Neutrophil (primary cell): ENCODE results near the gene LRMDA.

Experiments
- H3K27ac ChIP-seq: fragments of 200-600 bp; sonication (generic); 2 replicates; pipeline ENCODE4 v1.5.1; 2016; ENCODE audit warnings: mild to moderate bottlenecking, moderate library complexity
- H3K27me3 ChIP-seq: fragments of 200-600 bp; sonication (generic); 2 replicates; pipeline ENCODE4 v1.6.0; 2016; ENCODE audit warnings: mild to moderate bottlenecking
- H3K36me3 ChIP-seq: fragments of 200-600 bp; sonication (generic); 2 replicates; pipeline ENCODE4 v1.5.1; 2017
- H3K4me1 ChIP-seq, 2 experiments: fragments of 200-600 bp in 1 of 2; sonication (generic) in 1 of 2; 1 replicate in 1 of 2; 2 replicates in 1 of 2; pipeline versions ENCODE4 v1.5.1 to v1.6.1; 2013 to 2016; ENCODE audit warnings: low read depth in 1 of 2, low read length in 1 of 2, mild to moderate bottlenecking in 1 of 2, moderate library complexity in 1 of 2; ENCODE audit not compliant: control insufficient read depth in 1 of 2, insufficient read depth in 1 of 2
- H3K4me3 ChIP-seq, 2 experiments: fragments of 200-600 bp in 1 of 2; sonication (generic) in 1 of 2; 1 replicate in 1 of 2; 2 replicates in 1 of 2; pipeline ENCODE4 v1.5.1; 2013 to 2016; ENCODE audit warnings: low read depth in 1 of 2, low read length in 1 of 2, mild to moderate bottlenecking in 1 of 2, moderate library complexity in 1 of 2
- H3K9me3 ChIP-seq: fragments of 200-600 bp; sonication (generic); 2 replicates; pipeline ENCODE4 v1.5.1; 2016
- TF ChIP-seq, protein P1 (sequence below): fragments of 200-600 bp; sonication (generic); IDR thresholded peaks from 2 replicates; pipeline ENCODE4 v1.5.1; 2016; ENCODE audit warnings: antibody characterized with exemption

The LRMDA gene

DNA sequence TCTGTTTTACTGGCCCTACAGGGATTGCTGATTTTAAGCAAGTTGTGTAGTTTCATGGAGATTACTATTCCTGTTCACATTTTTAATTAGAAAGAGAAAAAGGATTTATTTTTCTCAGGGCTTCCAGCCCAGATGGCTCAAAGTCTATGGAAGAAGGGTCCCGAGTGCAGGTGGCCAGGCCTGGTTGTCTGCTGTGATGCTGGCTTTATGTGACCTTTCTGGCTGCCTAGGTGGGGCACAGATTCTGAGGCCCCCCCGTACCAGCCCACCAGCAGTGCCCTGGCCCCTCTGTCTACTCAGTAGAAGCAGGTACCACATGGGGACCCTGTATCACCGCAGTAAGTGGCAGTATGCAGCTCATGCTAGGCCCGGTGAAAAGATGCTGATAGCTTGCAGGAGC, 426.5 kb downstream of the LRMDA start:
- TF ChIP-seq, protein P1, sequence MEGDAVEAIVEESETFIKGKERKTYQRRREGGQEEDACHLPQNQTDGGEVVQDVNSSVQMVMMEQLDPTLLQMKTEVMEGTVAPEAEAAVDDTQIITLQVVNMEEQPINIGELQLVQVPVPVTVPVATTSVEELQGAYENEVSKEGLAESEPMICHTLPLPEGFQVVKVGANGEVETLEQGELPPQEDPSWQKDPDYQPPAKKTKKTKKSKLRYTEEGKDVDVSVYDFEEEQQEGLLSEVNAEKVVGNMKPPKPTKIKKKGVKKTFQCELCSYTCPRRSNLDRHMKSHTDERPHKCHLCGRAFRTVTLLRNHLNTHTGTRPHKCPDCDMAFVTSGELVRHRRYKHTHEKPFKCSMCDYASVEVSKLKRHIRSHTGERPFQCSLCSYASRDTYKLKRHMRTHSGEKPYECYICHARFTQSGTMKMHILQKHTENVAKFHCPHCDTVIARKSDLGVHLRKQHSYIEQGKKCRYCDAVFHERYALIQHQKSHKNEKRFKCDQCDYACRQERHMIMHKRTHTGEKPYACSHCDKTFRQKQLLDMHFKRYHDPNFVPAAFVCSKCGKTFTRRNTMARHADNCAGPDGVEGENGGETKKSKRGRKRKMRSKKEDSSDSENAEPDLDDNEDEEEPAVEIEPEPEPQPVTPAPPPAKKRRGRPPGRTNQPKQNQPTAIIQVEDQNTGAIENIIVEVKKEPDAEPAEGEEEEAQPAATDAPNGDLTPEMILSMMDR, result no peak
- H3K27ac ChIP-seq, result no peak overlapping the region
- H3K4me3 ChIP-seq, result no peak overlapping the region
- H3K27me3 ChIP-seq, result no peaks in the 10 kb centered on the region
- H3K9me3 ChIP-seq, result no peaks in the 10 kb centered on the region
- H3K36me3 ChIP-seq, result no peaks in the 10 kb centered on the region
- no peaks in the 10 kb centered on the region for H3K4me1 ChIP-seq

DNA sequence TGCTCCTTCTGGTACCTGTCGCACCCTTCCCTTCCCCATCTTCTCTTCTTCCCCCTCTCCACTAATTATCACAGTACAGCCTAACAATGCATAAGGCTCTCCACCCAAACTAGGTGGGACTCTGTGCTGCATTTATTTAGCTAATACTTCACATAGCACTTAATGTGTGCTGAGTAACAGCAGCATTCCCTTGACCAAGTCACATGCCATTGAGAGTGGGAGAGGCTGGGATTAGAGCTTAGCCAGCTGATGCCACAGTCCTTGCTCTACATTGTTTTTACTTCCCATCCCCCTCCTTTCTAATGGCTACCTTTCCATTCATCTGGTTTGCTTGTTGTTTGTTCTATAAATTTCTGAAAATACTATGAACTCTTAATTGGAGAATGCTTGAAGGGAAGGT, 426.9 kb downstream of the LRMDA start:
- H3K4me1 ChIP-seq, result no peaks in the 10 kb centered on the region
- no peak overlapping the region for H3K4me3 ChIP-seq
- H3K9me3 ChIP-seq, result no peaks in the 10 kb centered on the region
- no peak overlapping the region for H3K27ac ChIP-seq
- H3K36me3 ChIP-seq, result no peaks in the 10 kb centered on the region
- no peaks in the 10 kb centered on the region for H3K27me3 ChIP-seq
- TF ChIP-seq, protein P1, result no peak

DNA sequence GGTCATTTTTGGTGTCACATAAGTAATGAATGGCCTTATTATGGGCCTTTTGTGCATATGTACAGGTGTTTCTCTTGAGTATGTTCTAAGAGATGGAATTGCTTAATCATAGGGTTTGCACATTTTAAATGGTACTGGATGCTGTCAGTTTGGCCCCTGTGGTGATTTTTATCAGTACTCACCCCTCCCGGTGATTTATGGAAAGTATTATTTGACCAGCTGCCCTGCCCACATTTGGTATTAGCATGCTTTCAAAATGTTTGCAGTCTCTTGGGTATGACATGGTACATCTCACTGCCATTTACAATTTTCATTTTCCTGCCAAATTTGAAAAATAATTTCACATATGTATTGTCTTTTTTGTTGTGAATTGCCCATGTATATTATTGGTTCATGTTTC, 427.7 kb downstream of the LRMDA start:
- Histone ChIP-seq H3K4me1 (no peaks in the 10 kb centered on the region), H3K27ac (no peak overlapping the region), H3K9me3 (no peaks in the 10 kb centered on the region), H3K36me3 (no peaks in the 10 kb centered on the region), H3K4me3 (no peak overlapping the region), H3K27me3 (no peaks in the 10 kb centered on the region)
- TF ChIP-seq, protein P1, result no peak

DNA sequence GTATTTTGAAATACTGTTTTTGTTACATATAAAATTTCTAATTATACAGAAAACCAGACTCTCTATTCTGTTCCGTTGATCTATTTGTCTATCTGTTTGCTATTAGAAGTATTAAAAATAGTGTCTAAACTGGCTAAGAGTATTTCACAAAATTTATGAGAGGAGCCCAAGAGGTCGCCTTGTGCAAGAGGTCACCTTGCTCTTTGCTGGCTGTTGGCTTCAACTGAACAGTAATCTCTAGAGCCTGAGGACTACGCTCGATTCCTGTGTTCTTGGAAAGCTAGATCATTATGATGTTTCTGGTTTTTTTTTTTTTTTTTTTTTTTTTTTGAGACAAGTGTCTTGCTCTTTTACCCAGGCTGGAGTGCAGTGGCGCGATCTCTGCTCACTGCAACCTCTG, 428.6 kb downstream of the LRMDA start:
- H3K9me3 ChIP-seq, result no peaks in the 10 kb centered on the region
- H3K27ac ChIP-seq, result no peak overlapping the region
- H3K4me1 ChIP-seq, result no peaks in the 10 kb centered on the region
- no peaks in the 10 kb centered on the region for H3K27me3 ChIP-seq
- TF ChIP-seq, protein P1, result no peak
- no peaks in the 10 kb centered on the region for H3K36me3 ChIP-seq
- no peak overlapping the region for H3K4me3 ChIP-seq

DNA sequence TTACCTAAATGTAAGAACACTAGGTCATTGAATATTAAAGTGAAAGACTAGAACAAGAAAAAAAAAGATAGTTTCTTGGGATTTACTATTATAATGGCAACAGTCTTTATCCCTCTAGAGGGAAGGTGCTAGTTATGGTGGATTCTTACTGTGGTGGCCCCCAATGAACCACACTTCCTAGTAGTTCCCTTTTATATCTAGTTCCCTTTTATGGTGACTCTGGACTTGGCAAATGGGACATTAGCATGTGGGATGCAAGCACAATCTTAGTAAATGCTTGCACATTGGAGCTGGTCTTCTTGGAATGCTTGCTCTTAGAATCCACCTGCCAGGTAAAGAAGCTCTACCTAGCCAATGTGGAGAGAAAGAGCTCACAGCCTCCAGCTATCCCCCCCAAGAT, 430.2 kb downstream of the LRMDA start:
- Histone ChIP-seq H3K4me3 (no peak overlapping the region), H3K36me3 (no peaks in the 10 kb centered on the region), H3K27ac (no peak overlapping the region), H3K27me3 (no peaks in the 10 kb centered on the region), H3K4me1 (no peaks in the 10 kb centered on the region), H3K9me3 (no peaks in the 10 kb centered on the region)
- TF ChIP-seq, protein P1, result no peak

DNA sequence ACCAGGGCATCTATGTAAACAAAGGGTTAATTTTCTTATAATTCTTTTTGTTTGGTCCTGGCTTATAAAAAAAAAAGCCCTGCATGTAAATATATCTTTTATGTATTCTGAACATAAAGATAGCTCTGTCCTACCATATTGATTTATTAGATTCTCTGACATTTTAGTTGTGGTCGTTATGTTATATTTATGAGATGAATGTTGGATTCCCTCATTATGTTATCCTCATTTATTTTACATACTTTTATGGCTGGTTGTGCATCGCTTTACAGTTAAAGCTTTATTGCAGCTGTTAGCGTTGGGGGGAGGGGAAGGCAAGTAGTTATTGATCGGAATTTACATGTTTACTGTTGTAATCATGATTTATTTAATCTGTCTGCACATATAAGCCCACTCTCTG, 431.5 kb downstream of the LRMDA start:
- Histone ChIP-seq H3K9me3 (no peaks in the 10 kb centered on the region), H3K27ac (no peak overlapping the region), H3K36me3 (no peaks in the 10 kb centered on the region), H3K4me3 (no peak overlapping the region), H3K27me3 (no peaks in the 10 kb centered on the region), H3K4me1 (no peaks in the 10 kb centered on the region)
- TF ChIP-seq, protein P1, result no peak
